Left ventricle myocardium inferior (tissue), 1 donor: ENCODE data around the gene AK4. TPM values are rescaled to one million over a fixed set of nuclear protein-coding genes. Genes with fewer than 3 reads are reported as not detected.
"Not testable (repeated sequence)": the region's sequence is repeated elsewhere in the genome, so short reads cannot be mapped to it uniquely, and the experiment has no call there.

Source experiments
- DNase-seq: peaks from one replicate; pipeline ENCODE4 v3.0.0-alpha.2; 2020
- H3K27ac ChIP-seq: fragments of 200-600 bp; replicated peaks from 2 replicates; pipeline ENCODE4 v1.8.0; 2021
- H3K27me3 ChIP-seq: fragments of 200-600 bp; 2 replicates; pipeline ENCODE4 v1.8.0; 2021; ENCODE audit warnings: low read depth
- H3K36me3 ChIP-seq: fragments of 200-600 bp; 2 replicates; pipeline ENCODE4 v1.8.0; 2021
- H3K4me1 ChIP-seq: fragments of 200-600 bp; 2 replicates; pipeline ENCODE4 v1.8.0; 2021
- H3K4me3 ChIP-seq: fragments of 200-600 bp; 2 replicates; pipeline ENCODE4 v1.8.0; 2021; ENCODE audit warnings: mild to moderate bottlenecking, moderate library complexity
- H3K9me3 ChIP-seq: fragments of 200-600 bp; replicated peaks from 2 replicates; pipeline ENCODE4 v1.8.0; 2021
- intact Hi-C: fragments of 100-400 bp; cut with micrococcal nuclease; formaldehyde crosslinking; loops from one replicate; pipeline ENCODE4 v1.11.0; 2022
- long read RNA-seq: library from polyadenylated mRNA; unstranded; transcript quantifications from one replicate; pipeline ENCODE4 v2.0.0, GENCODE V29; 2021
- total RNA-seq: library from RNA; stranded (reverse); fragmentation: NEBNext Ultra II Directional; extraction: Animal tissue kit (Norgen Biotek cat#: 25700); gene quantifications from one replicate; pipeline ENCODE4 v1.2.1, GENCODE V29; 2021
- TF ChIP-seq, protein P1 (sequence below): fragments of 200-600 bp; IDR thresholded peaks from 2 replicates; pipeline ENCODE4 v1.8.0; 2021; ENCODE audit warnings: antibody characterized with exemption, mild to moderate bottlenecking, borderline replicate concordance
- donor health status: DM: no; HTN: yes; CAD: no; lungs with severe emphysema.

The AK4 gene
- total RNA-seq = 168 TPM
- long read RNA-seq, full-length matches to known transcripts = 80 of 112 reads
- long read RNA-seq, partial matches to known transcripts = 1 of 112 reads
- long read RNA-seq, other reads (novel, unspliced or antisense) = 31 of 112 reads

DNA sequence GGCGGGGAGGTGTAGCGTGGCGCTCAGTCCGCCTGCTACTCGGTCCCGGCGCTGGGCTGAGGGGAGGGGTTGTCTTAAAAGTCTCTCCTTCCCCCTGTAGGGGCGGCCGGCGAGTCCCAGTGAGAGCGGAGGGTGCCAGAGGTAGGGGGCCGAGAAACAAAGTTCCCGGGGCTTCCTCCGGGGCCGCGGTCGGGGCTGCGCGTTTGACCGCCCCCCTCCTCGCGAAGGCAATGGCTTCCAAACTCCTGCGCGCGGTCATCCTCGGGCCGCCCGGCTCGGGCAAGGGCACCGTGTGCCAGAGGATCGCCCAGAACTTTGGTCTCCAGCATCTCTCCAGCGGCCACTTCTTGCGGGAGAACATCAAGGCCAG is at the start of gene AK4:
AK4 (plus strand) TSS at position 26 of the 370 bp plus-strand sequence; CDS start at position 231, 205 bp downstream.
- DNase-seq, H3K36me3 ChIP-seq, intact Hi-C loops, H3K9me3 ChIP-seq, H3K27me3 ChIP-seq: not testable (repeated sequence)
- Histone ChIP-seq H3K4me1 (peaks cover 55% of the 10 kb centered on the region), H3K4me3 (peak within 1 kb of the TSS; percentile 92), H3K27ac (peak within 1 kb of the TSS; percentile 93)

DNA sequence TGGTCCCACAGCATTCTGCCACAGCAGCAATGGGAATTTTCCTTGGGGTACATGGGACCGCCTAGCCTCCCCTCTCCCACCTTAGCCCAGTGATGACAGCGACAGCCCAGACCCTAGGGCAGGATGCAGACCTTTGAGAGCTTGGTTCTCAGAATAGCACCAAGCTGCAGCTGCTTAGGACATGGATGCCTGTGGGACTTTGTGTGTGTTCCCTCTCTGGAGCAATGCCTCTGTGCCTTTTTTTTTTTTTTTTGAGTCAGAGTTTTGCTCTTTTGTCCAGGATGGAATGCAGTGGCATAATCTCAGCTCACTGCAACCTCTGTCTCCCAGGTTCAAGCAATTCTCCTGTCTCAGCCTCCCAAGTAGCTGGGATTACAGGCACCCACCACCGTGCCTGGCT is 44.2 kb upstream of the AK4 start:
- Histone ChIP-seq H3K4me3 (no peak overlapping the region), H3K36me3 (no peaks in the 10 kb centered on the region), H3K4me1 (no peaks in the 10 kb centered on the region), H3K27ac (no peak overlapping the region), H3K9me3 (peaks cover 35% of the 10 kb centered on the region), H3K27me3 (no peaks in the 10 kb centered on the region)
- no peak for DNase-seq
- TF ChIP-seq, protein P1, sequence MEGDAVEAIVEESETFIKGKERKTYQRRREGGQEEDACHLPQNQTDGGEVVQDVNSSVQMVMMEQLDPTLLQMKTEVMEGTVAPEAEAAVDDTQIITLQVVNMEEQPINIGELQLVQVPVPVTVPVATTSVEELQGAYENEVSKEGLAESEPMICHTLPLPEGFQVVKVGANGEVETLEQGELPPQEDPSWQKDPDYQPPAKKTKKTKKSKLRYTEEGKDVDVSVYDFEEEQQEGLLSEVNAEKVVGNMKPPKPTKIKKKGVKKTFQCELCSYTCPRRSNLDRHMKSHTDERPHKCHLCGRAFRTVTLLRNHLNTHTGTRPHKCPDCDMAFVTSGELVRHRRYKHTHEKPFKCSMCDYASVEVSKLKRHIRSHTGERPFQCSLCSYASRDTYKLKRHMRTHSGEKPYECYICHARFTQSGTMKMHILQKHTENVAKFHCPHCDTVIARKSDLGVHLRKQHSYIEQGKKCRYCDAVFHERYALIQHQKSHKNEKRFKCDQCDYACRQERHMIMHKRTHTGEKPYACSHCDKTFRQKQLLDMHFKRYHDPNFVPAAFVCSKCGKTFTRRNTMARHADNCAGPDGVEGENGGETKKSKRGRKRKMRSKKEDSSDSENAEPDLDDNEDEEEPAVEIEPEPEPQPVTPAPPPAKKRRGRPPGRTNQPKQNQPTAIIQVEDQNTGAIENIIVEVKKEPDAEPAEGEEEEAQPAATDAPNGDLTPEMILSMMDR = no peak
- intact Hi-C loops = no loop called here

- intact Hi-C loops = no loop called here
- no peak overlapping the region for H3K27ac ChIP-seq
- TF ChIP-seq, protein P1 = no peak
Observed at GRCh38 chr1:65104854-65105534, 43.0 kb upstream of the AK4 start.

DNA sequence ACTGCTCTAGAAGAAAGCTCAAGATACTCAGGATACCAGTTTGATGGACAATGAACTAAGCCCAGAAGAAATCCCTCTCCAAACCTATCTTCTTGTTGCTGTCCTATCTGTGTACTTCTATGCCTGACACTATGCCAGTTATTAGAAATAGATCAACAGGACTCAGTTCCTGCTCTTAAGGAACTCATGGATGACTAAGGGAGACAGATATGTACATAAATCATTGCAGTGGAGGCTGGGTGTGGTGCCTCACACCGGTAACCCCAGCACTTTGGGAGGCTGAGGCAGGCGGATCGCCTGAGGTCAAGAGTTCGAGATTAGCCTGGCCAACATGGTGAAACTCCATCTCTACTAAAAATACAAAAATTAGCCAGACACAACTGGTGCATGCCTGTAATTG is 42.4 kb upstream of the AK4 start:
- H3K9me3 ChIP-seq = peaks cover 17% of the 10 kb centered on the region
- no peak overlapping the region for H3K27ac ChIP-seq
- no peak for DNase-seq
- H3K36me3 ChIP-seq = no peaks in the 10 kb centered on the region
- intact Hi-C loops = no loop called here
- no peaks in the 10 kb centered on the region for H3K27me3 ChIP-seq
- TF ChIP-seq, protein P1 = no peak
- H3K4me3 ChIP-seq = no peak overlapping the region
- H3K4me1 ChIP-seq = no peaks in the 10 kb centered on the region

More at GRCh38 chr1:65104854-65105534, 43.0 kb upstream of the AK4 start:
- Histone ChIP-seq H3K4me1 (no peaks in the 10 kb centered on the region), H3K9me3 (peaks cover 23% of the 10 kb centered on the region), H3K27me3 (no peaks in the 10 kb centered on the region), H3K4me3 (no peak overlapping the region), H3K36me3 (no peaks in the 10 kb centered on the region)
- DNase-seq = no peak

GRCh38 chr1:65108025-65108642 is 39.9 kb upstream of the AK4 start:
- intact Hi-C loops = no loop called here

More at GRCh38 chr1:65108025-65108642, 39.9 kb upstream of the AK4 start:
- TF ChIP-seq, protein P1 = no peak
- H3K36me3 ChIP-seq = no peaks in the 10 kb centered on the region
- H3K27me3 ChIP-seq = no peaks in the 10 kb centered on the region
- no peak overlapping the region for H3K4me3 ChIP-seq
- H3K27ac ChIP-seq = no peak overlapping the region
- no peak for DNase-seq
- H3K9me3 ChIP-seq = no peaks in the 10 kb centered on the region
- no peaks in the 10 kb centered on the region for H3K4me1 ChIP-seq
